SKM-1 treated with dmso at 0.1 percent for 144 hours (cell line): ENCODE measurements around the gene TROAP.
"Not testable (repeated sequence)": the region's sequence is repeated elsewhere in the genome, so short reads cannot be mapped to it uniquely, and the experiment has no call there.

Experiments
- DNase-seq: peaks from one replicate; lab custom pipeline; 2025; ENCODE audit not compliant: unreplicated experiment; lab: John Stamatoyannopoulos, UW

Gene TROAP

DNA sequence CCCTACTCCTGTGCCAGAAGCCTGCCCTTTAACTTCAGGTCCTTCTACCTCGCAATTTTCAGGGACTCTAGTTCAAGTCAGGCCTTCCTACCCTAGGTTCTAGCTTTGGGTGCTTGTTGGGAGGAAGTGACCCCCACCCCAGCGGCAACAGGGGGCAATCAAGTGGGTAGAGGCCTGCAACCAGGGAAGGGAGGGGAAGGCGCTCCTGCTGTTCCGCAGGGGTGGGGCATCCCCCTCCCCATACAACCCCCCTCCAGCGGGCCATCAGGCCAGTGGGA lies 28.3 kb upstream of the TROAP start:
- DNase-seq, result no peak

DNA sequence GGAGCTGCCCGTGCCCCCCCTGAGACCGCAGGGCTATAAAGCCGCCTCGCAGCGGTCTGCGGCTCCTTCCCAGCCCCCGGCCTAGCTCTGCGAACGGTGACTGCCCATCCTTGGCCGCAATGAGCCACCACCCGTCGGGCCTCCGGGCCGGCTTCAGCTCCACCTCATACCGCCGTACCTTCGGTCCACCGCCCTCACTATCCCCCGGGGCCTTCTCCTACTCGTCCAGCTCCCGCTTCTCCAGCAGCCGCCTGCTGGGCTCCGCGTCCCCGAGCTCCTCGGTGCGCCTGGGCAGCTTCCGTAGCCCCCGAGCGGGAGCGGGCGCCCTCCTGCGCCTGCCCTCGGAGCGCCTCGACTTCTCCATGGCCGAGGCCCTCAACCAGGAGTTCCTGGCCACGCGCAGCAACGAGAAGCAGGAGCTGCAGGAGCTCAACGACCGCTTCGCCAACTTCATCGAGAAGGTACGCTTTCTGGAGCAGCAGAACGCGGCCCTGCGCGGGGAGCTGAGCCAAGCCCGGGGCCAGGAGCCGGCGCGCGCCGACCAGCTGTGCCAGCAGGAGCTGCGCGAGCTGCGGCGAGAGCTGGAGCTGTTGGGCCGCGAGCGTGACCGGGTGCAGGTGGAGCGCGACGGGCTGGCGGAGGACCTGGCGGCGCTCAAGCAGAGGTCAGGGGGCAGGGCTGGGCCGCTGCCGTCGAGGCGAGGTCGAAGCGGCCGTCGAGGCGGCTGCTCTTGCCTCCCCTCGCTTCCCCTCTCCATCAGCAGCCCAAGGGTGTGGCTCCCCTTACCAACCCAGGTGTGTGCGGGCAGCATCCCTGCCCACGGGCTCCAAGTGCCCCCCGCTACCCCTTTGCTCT lies 27.7 kb upstream of the TROAP start, which contains the start of gene PRPH:
PRPH (plus strand) TSS at position 66 of the 855 bp plus-strand sequence; CDS start at position 120, 54 bp downstream.
- no peak for DNase-seq

DNA sequence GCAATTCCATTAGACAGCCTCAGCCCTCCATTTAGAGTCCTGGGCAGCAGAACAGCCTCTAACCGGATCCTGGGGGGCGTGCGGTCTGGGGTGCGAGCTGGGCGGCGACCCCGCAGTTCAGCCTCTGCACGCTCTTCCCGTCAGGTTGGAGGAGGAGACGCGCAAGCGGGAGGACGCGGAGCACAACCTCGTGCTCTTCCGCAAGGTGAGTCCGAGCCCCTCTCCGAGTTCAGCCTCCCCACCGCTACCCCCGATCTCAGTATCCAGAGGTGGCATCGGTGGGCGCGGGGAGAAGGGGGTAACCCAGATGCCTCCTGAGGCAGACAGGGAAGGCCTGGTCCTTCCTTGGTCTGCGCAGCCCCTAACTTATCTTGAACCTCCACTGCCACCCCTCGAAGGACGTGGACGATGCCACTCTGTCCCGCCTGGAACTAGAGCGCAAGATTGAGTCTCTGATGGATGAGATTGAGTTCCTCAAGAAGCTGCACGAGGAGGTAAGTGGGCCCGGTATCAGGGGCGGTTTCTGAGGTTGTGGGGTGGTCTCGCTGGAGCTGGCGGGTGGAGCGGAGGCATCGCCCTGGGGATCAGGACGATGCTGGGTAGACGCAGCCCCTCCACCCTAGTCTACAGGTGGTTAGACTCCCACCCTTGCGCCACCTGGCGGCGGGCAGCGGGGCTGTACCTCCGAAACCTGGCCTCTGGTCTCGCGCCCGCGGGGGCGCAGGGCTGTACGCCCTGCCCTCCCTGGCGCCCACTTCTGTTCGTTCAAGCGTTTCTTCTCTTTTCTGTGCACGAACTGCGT lies 26.8 kb upstream of the TROAP start:
- DNase-seq, result no peak

DNA sequence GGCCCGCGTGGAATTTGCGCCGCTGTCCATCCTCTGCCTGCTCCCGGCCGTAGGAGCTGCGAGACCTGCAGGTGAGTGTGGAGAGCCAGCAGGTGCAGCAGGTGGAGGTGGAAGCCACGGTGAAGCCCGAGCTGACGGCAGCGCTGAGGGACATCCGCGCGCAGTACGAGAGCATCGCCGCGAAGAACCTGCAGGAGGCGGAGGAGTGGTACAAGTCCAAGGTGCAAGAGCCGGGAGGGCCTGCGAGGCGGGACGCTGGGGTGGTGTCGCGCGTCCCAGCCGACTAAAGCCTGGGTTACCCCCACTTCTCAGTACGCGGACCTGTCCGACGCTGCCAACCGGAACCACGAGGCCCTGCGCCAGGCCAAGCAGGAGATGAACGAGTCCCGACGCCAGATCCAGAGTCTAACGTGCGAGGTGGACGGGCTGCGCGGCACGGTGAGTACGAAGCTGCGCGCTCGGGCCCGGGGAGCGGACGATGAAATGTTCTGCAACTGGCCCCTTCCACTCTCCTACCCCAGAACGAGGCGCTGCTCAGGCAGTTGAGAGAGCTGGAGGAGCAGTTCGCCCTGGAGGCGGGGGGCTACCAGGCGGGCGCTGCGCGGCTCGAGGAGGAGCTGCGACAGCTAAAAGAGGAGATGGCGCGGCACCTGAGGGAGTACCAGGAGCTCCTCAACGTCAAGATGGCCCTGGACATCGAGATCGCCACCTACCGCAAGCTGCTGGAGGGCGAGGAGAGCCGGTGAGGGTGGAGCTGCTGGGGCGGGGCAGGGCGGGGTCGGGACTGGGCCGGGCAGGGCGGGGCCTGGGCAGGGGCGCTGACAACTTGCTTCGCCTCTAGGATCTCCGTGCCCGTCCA lies 26.0 kb upstream of the TROAP start:
- DNase-seq, result no peak

DNA sequence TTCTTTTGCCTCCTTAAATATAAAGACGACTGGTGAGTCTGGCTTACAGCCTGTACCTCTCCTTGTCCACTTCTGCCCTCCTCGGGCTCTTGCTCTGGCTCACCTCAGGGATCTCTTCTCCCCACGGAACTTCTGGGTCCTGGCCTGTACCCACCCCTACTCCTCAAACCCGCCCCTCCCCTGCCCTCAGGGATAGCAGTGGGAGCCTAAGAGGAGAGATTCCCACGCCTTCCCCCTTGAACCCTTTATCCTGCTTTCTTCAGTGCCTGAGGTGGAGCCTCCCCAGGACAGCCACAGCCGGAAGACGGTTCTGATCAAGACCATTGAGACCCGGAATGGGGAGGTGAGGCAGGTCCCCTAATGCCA lies 25.4 kb upstream of the TROAP start:
- DNase-seq, result no peak

- DNase-seq, result no peak
Observed at GRCh38 chr12:49298160-49298559, 24.9 kb upstream of the TROAP start.

GRCh38 chr12:49301760-49302159 lies 21.3 kb upstream of the TROAP start:
- DNase-seq, result no peak

- no peak for DNase-seq
Observed at GRCh38 chr12:49304161-49304560, 18.9 kb upstream of the TROAP start.

DNA sequence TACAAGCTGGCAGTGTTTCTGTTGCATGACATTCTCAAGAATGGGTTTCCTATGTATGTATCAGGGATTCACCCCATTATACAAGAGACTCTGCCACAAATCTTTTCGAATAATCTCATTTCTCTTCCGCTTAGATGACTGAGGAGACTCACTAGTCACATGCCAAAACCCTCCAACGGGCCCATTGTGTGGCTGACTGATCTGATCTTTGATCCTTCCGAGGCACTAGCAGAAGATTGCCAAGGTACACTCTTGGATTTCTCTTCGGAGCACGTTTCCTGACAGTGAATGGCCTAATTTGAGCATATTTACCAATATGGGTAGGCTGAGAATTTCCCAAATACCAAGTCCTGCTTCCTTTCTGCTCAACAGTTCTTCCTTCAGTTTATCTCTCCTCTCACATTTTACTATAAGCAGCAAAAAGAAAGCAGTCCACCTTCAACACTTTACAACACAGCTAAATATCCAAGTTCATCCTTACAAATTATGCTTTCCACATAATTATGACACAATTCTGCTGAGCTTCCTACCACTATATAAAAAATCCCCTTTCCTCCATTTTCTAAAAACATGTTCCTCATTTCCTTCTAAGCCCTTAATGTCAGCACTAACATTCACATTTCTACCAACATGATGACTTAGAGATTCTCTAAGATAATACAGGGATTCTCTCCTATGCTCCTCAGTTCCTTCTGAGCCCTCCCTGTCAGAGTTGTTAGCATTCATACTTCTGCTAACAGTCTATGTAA lies 17.1 kb upstream of the TROAP start:
- no peak for DNase-seq

DNA sequence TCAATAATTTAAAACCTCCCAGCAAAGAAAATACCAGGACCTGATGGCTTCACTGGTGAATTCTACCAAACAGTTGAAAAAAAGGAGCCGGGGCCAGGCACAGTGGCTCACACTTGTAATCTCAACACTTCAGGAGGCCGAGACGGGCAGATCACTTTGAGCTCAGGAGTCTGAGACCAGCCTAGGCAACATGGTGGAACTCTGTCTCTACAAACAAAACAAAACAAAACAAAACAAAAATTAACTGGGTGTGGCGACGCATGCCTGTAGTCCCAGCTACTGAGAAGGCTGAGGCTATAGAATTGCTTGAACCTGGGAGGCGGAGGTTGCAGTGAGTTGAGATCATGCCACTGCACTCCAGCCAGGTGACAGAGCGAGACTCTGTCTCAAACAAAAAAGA lies 13.7 kb upstream of the TROAP start:
- no peak for DNase-seq

GRCh38 chr12:49310451-49311000 lies 12.5 kb upstream of the TROAP start:
- not testable (repeated sequence) for DNase-seq

GRCh38 chr12:49314811-49315210 lies 8.2 kb upstream of the TROAP start:
- DNase-seq, result no peak

DNA sequence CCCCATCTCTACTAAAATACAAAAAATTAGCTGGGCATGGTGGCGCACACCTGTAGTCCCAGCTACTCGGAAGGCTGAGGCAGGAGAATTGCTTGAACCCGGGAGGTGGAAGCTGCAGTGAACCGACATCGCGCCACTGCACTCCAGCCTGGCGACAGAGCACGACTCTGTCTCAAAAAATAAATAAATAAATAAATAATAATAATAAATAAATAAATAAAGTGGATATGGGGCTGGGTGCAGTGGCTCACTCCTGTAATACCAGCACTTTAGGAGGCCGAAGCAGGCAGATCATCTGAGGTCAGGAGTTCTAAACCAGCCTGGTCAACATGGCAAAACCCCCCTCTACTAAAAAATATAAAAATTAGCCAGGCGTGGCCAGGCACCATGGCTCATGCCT lies 5.9 kb upstream of the TROAP start:
- not testable (repeated sequence) for DNase-seq

DNA sequence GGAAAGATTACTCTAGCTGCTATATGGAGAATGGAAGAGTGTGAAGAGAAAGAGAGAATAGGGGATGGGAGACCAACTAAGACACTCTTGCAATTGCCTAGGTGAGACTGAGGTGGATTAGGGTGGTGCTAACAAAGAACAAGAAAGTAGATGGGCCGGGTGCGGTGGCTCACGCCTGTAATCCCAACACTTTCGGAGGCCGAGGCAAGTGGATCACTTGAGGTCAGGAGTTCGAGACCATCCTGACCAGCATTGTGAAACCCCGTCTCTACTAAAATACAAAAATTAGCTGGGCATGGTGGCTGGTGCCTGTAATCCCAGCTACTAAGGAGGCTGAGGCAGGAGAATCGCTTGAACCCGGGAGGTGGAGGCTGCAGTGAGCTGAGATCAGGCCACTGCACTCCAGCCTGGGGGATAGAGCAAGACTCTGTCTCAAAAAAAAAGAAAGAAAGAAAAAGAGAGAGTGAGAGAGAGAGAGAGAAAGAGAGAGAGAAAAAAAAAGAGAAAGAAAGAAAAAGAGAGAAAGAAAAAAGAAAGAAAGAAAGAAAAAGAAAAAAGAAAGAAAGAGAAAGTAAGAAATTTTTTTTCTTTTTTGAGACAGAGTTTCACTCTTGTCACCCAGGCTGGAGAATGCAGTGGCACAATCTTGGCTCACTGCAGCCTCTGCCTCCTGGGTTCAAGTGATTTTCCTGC lies 2.5 kb upstream of the TROAP start:
- DNase-seq, result not testable (repeated sequence)

- DNase-seq, result no peak
Observed at GRCh38 chr12:49322367-49322707, 718 bp upstream of the TROAP start.

- no peak for DNase-seq
Observed at GRCh38 chr12:49323524-49324097, 556 bp downstream of the TROAP start.

- DNase-seq, result no peak
Observed at GRCh38 chr12:49325606-49326005, 2.6 kb downstream of the TROAP start.

- no peak for DNase-seq
Observed at GRCh38 chr12:49327368-49327767, 4.3 kb downstream of the TROAP start.

- no peak for DNase-seq
Observed at GRCh38 chr12:49327887-49328286, 4.8 kb downstream of the TROAP start.

DNA sequence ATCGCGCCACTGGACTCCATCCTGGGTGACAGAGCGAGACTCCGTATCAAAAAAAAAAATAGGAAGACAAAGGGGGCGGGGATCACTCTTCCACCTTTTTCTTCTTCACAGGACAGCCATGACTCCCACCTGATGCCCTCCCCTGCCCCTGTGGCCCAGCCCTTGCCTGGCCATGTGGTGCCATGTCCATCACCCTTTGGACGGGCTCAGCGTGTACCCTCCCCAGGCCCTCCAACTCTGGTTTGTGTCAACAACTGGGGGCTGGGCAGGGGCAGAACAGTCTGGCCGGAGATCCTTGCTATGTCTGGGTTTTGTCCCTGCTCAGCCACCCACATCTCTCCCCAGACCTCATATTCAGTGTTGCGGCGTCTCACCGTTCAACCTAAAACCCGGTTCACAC lies 5.8 kb downstream of the TROAP start:
- no peak for DNase-seq
